ENCODE data around the gene SURF2. TPM values are rescaled to one million over a fixed set of nuclear protein-coding genes. Genes with fewer than 3 reads are reported as not detected.
"Not testable (repeated sequence)": the region's sequence is repeated elsewhere in the genome, so short reads cannot be mapped to it uniquely, and the experiment has no call there.

SURF2 gene
- polyA plus RNA-seq, 3 donors, result 17.5 to 24.7 (median 17.6) TPM

GRCh38 chr9:133309608-133310007 is 46.7 kb upstream of the SURF2 start:
- Mint-ChIP-seq H3K4me1 (no peaks in the 10 kb centered on the region), H3K27me3 (ENCODE audit: low read depth in 3 of 3) (peaks cover 4 to 10% (median 7%) of the 10 kb centered on the region in 3 donors), H3K4me3 (no peak overlapping the region), H3K36me3 (no peaks in the 10 kb centered on the region), H3K27ac (no peak overlapping the region), H3K9me3 (peaks cover 6 to 15% (median 8%) of the 10 kb centered on the region in 7 donors)
- Histone ChIP-seq H3K27me3 (ENCODE audit: control insufficient read depth in 2 of 2, insufficient read depth in 2 of 2, low read length in 2 of 2) (no peaks in the 10 kb centered on the region), H3K79me2 (ENCODE audit: insufficient read depth, low read length) (no peaks in the 10 kb centered on the region), H3K27ac (ENCODE audit: low read depth in 1 of 2, low read length in 2 of 2) (no peak overlapping the region), H3K9ac (ENCODE audit: insufficient read depth, low read length, poor library complexity, severe bottlenecking) (no peak overlapping the region), H4K20me1 (ENCODE audit: insufficient read depth, low read length) (no peaks in the 10 kb centered on the region), H3K36me3 (replicated peaks in 1 of 2; ENCODE audit: control insufficient read depth in 1 of 2, insufficient read depth in 2 of 2, low read length in 2 of 2) (no peaks in the 10 kb centered on the region), H3K4me3 (replicated peaks in 1 of 3; ENCODE audit: low read depth in 2 of 3, low read length in 3 of 3) (no peak overlapping the region), H2AFZ (ENCODE audit: insufficient read depth, low read depth, low read length, poor library complexity, severe bottlenecking) (no peak overlapping the region), H3K4me1 (ENCODE audit: control insufficient read depth in 1 of 2, insufficient read depth in 2 of 2, low read length in 2 of 2) (no peaks in the 10 kb centered on the region), H3K9me3 (replicated peaks in 1 of 2; ENCODE audit: control insufficient read depth in 1 of 2, insufficient read depth in 1 of 2, low read length in 2 of 2) (peaks cover 0 to 5% of the 10 kb centered on the region in 2 donors), H3K4me2 (replicated peaks; ENCODE audit: extremely low read depth, low read length, poor library complexity, severe bottlenecking) (no peak overlapping the region)
- DNase-seq, result no peak
- intact Hi-C loops (cut with micrococcal nuclease), result no loop called here
- 94% methylated on average over 3 of the region's 6 CpGs for WGBS (ENCODE audit: insufficient coverage)
- TF ChIP-seq CTCF (IDR thresholded peaks at IDR 0.05), result no peak

- Mint-ChIP-seq H3K9me3 (peaks cover 0 to 3% (median 0%) of the 10 kb centered on the region in 7 donors), H3K4me1 (no peaks in the 10 kb centered on the region), H3K27me3 (ENCODE audit: low read depth in 3 of 3) (peaks cover 1 to 6% (median 2%) of the 10 kb centered on the region in 3 donors), H3K27ac (peak overlapping the region in 1 of 7 donors; percentile 70), H3K36me3 (no peaks in the 10 kb centered on the region), H3K4me3 (no peak overlapping the region)
- Histone ChIP-seq H3K4me1 (ENCODE audit: control insufficient read depth in 1 of 2, insufficient read depth in 2 of 2, low read length in 2 of 2) (no peaks in the 10 kb centered on the region), H3K9ac (ENCODE audit: insufficient read depth, low read length, poor library complexity, severe bottlenecking) (no peak overlapping the region), H3K79me2 (ENCODE audit: insufficient read depth, low read length) (no peaks in the 10 kb centered on the region), H3K9me3 (replicated peaks in 1 of 2; ENCODE audit: control insufficient read depth in 1 of 2, insufficient read depth in 1 of 2, low read length in 2 of 2) (no peaks in the 10 kb centered on the region), H3K36me3 (replicated peaks in 1 of 2; ENCODE audit: control insufficient read depth in 1 of 2, insufficient read depth in 2 of 2, low read length in 2 of 2) (no peaks in the 10 kb centered on the region), H3K4me2 (replicated peaks; ENCODE audit: extremely low read depth, low read length, poor library complexity, severe bottlenecking) (no peak overlapping the region), H4K20me1 (ENCODE audit: insufficient read depth, low read length) (no peaks in the 10 kb centered on the region), H3K27ac (ENCODE audit: low read depth in 1 of 2, low read length in 2 of 2) (no peak overlapping the region), H2AFZ (ENCODE audit: insufficient read depth, low read depth, low read length, poor library complexity, severe bottlenecking) (no peak overlapping the region), H3K4me3 (replicated peaks in 1 of 3; ENCODE audit: low read depth in 2 of 3, low read length in 3 of 3) (no peak overlapping the region), H3K27me3 (ENCODE audit: control insufficient read depth in 2 of 2, insufficient read depth in 2 of 2, low read length in 2 of 2) (no peaks in the 10 kb centered on the region)
- 100% methylated on average over 1 of the region's 2 CpGs for WGBS (ENCODE audit: insufficient coverage)
- no peak for DNase-seq
- intact Hi-C loops (cut with micrococcal nuclease), result no loop called here
- no peak for TF ChIP-seq CTCF (IDR thresholded peaks at IDR 0.05)
These were observed 40.4 kb upstream of the SURF2 start for GRCh38 chr9:133315997-133316396.

- H3K4me3 Mint-ChIP-seq; H3K36me3 ChIP-seq (replicated peaks in 1 of 2; ENCODE audit: control insufficient read depth in 1 of 2, insufficient read depth in 2 of 2, low read length in 2 of 2); H2AFZ ChIP-seq (ENCODE audit: insufficient read depth, low read depth, low read length, poor library complexity, severe bottlenecking); H3K27me3 ChIP-seq (ENCODE audit: control insufficient read depth in 2 of 2, insufficient read depth in 2 of 2, low read length in 2 of 2); H4K20me1 ChIP-seq (ENCODE audit: insufficient read depth, low read length); H3K4me3 ChIP-seq (replicated peaks in 1 of 3; ENCODE audit: low read depth in 2 of 3, low read length in 3 of 3); H3K27ac ChIP-seq (ENCODE audit: low read depth in 1 of 2, low read length in 2 of 2); H3K4me1 ChIP-seq (ENCODE audit: control insufficient read depth in 1 of 2, insufficient read depth in 2 of 2, low read length in 2 of 2); H3K36me3 Mint-ChIP-seq; H3K4me1 Mint-ChIP-seq; DNase-seq; H3K79me2 ChIP-seq (ENCODE audit: insufficient read depth, low read length); H3K9me3 Mint-ChIP-seq; H3K4me2 ChIP-seq (replicated peaks; ENCODE audit: extremely low read depth, low read length, poor library complexity, severe bottlenecking); H3K27ac Mint-ChIP-seq; H3K9me3 ChIP-seq (replicated peaks in 1 of 2; ENCODE audit: control insufficient read depth in 1 of 2, insufficient read depth in 1 of 2, low read length in 2 of 2); intact Hi-C loops (cut with micrococcal nuclease); H3K9ac ChIP-seq (ENCODE audit: insufficient read depth, low read length, poor library complexity, severe bottlenecking): not testable (repeated sequence)
- H3K27me3 Mint-ChIP-seq (ENCODE audit: low read depth in 3 of 3), result peaks cover 1 to 10% (median 3%) of the 10 kb centered on the region in 3 donors
- 88% methylated on average over 2 of the region's 13 CpGs for WGBS (ENCODE audit: insufficient coverage)
These were observed 38.8 kb upstream of the SURF2 start for GRCh38 chr9:133317551-133317950.
